Right lobe of liver (tissue), 4 donors: Measurements from ENCODE around the gene GTF2IRD1.

Experiments used
- POLR2A ChIP-seq: fragments of 450-650 bp; IDR thresholded peaks from one replicate; pipeline ENCODE4 v1.6.1; 2017; ENCODE audit warnings: antibody characterized with exemption, mild to moderate bottlenecking
- TF ChIP-seq, protein P1 (sequence below), 4 donors: fragments of 200-600 bp in 3 of 4; fragments of 450-650 bp in 1 of 4; IDR thresholded peaks; one replicate each; pipeline versions ENCODE4 v1.5.1 to v1.8.0; 2016 to 2022; ENCODE audit warnings: antibody characterized with exemption in 4 of 4, mild to moderate bottlenecking in 2 of 4
- donor health status: DM: no; HTN: no; CAD: no.
- donor health status: DM: no; HTN: no; CAD: no.
- donor health status: DM: no; HTN: yes; CAD: no.

DNA sequence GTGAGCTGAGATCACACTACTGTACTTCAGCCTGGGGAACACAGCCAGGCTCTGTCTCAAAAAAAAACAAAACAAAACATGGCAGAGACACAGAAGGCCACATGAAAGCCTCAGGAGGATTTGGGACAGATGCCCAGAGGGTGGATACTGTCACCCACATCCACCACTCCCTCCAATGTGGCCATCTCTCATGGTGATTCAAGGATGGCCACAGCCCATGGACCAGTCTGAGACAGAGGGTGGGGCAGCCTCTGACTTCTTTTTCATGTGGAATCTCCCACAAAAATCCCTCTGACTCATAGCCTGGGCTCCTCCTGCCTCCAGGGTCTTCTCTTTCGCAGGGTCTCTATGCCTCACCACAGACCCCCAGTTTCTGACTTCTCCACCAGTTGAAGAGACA is 144.9 kb downstream of the GTF2IRD1 start:
- TF ChIP-seq, protein P1, sequence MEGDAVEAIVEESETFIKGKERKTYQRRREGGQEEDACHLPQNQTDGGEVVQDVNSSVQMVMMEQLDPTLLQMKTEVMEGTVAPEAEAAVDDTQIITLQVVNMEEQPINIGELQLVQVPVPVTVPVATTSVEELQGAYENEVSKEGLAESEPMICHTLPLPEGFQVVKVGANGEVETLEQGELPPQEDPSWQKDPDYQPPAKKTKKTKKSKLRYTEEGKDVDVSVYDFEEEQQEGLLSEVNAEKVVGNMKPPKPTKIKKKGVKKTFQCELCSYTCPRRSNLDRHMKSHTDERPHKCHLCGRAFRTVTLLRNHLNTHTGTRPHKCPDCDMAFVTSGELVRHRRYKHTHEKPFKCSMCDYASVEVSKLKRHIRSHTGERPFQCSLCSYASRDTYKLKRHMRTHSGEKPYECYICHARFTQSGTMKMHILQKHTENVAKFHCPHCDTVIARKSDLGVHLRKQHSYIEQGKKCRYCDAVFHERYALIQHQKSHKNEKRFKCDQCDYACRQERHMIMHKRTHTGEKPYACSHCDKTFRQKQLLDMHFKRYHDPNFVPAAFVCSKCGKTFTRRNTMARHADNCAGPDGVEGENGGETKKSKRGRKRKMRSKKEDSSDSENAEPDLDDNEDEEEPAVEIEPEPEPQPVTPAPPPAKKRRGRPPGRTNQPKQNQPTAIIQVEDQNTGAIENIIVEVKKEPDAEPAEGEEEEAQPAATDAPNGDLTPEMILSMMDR (IDR thresholded peaks at IDR 0.05), result no peak
- TF ChIP-seq POLR2A, result no peak
